WI38 (cell line): Measurements from ENCODE around the gene KRTAP10-8.
"Not testable (repeated sequence)": the region's sequence is repeated elsewhere in the genome, so short reads cannot be mapped to it uniquely, and the experiment has no call there.

Experiments used
- H3K4me3 ChIP-seq: 2 replicates; pipeline ENCODE4 v1.5.1; 2011; ENCODE audit warnings: low read depth, mild to moderate bottlenecking, control low read depth, low read length
- TF ChIP-seq, protein P1 (sequence below): IDR thresholded peaks from 2 replicates; pipeline ENCODE4 v1.5.1; 2012; ENCODE audit warnings: low read depth, mild to moderate bottlenecking, control low read depth, low read length

The KRTAP10-8 gene

DNA sequence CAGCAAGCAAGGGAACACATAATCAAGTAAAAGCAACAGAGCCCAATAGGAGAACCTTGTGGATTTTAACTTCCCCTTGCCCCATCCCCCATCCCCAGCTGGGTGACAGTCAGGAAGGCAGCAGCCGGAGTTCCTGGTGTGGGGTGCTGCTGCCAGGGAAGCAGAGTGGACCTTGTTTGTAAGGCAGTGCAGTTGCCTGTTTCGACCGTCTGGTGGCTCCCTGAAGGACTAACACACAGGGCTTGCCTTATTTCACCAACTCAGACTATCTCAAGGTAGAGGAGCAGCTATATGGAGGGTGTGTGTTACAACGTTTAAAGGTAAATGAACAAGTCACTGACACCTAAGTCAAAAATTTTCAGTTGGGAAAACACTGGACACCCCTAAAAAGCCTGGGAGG is 6.6 kb downstream of the KRTAP10-8 start:
- H3K4me3 ChIP-seq = no peak overlapping the region
- TF ChIP-seq, protein P1, sequence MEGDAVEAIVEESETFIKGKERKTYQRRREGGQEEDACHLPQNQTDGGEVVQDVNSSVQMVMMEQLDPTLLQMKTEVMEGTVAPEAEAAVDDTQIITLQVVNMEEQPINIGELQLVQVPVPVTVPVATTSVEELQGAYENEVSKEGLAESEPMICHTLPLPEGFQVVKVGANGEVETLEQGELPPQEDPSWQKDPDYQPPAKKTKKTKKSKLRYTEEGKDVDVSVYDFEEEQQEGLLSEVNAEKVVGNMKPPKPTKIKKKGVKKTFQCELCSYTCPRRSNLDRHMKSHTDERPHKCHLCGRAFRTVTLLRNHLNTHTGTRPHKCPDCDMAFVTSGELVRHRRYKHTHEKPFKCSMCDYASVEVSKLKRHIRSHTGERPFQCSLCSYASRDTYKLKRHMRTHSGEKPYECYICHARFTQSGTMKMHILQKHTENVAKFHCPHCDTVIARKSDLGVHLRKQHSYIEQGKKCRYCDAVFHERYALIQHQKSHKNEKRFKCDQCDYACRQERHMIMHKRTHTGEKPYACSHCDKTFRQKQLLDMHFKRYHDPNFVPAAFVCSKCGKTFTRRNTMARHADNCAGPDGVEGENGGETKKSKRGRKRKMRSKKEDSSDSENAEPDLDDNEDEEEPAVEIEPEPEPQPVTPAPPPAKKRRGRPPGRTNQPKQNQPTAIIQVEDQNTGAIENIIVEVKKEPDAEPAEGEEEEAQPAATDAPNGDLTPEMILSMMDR = peak; percentile 37

DNA sequence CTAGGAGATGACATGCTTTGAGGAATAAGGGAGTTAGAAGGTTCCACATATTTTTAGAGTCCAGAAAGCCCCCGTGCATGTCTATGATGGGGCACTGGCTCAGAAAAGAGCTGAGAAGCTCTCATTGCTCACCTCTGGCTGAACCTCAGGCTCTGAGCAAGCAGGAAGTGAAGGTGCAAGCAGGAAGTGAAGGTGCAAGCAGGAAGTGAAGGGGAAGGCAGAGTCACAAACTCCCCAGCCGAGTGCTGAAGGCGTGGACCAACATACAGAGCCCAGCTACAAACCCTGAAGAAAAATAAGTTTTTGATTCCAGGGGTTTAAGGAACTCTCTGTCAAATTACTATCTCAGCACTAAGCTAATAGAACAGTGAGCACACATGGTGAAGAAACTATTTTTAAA is 7.0 kb downstream of the KRTAP10-8 start:
- no peak overlapping the region for H3K4me3 ChIP-seq
- TF ChIP-seq, protein P1 = no peak

DNA sequence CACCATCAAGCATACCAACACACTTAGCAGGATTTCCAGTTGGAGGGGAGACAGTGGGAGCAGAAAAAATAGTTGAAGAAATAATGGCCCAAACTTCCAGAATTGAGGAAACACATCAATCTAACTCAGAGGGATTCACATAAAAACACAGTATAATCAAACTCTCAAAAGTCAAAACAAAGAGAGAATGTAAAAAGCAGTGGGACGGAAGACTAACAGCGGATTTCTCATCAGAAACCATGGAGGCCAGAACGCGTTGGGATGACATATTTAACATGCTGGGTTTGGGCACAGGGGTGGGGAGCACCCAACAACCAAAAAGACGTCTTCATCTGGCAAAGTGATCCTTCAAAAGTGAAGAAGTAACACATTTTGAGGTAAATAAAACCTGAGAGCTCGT is 8.0 kb downstream of the KRTAP10-8 start:
- TF ChIP-seq, protein P1 = no peak
- H3K4me3 ChIP-seq = no peak overlapping the region

DNA sequence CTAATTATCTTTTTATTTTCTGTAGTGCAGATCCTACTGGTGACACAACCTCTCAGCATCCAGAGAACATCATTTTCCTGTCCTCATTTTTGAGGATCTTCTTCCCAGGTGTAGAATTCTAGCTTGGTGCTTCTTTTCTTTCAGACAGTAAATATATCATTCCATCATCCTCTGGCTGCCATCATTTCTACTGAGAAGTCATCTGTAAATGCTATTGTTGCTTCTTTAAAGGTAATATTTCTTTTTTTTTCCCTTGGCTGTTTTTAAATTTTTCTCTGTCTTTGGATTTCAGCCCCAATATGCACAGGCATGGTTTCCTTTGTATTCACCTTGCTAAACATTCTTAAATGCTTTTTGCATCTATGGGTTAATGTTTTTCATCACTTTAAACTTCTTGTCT is 11.7 kb downstream of the KRTAP10-8 start:
- TF ChIP-seq, protein P1 = no peak
- H3K4me3 ChIP-seq = no peak overlapping the region

DNA sequence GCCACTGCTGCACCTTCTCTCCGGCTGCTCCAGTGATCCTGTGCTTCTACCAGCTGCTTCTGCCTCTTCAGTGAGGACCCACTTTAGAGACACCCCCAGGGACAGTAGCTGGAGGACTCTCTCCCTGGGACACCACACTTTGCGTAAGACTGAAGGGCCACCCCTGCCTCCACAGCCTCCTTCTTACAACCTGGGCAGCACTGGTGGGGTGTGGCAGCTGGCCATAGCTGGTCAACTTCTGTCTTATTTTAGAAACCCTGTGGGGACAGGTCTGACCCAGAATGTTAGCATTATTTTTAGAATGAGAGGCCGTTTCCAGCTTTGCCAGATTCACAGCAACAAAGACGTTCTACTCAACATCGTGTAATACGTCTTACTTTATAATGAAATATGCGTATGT is 13.9 kb downstream of the KRTAP10-8 start:
- TF ChIP-seq, protein P1 = no peak

DNA sequence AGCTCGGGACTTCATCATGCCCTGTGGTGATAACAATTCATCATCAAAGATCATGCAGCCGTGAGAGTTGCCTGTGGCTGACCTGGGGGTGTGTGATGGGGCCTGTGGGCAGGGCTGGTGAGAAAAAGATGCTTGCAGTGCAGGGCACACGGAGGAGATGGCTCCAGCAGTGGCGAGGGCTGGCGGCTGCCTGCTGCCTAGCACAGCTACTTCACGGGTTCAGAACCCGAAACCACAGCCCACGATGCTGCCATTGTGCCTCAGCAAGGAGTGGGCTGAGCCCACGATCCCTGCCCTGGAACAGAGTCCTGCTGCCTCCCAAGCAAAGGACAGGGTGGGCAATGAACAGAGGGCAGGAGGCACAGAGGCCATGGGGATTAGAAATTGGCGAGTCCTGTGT is 14.4 kb downstream of the KRTAP10-8 start:
- TF ChIP-seq, protein P1 = no peak
- H3K4me3 ChIP-seq = no peak overlapping the region

More for the DNA sequence above, 13.9 kb downstream of the KRTAP10-8 start:
- H3K4me3 ChIP-seq = no peak overlapping the region

DNA sequence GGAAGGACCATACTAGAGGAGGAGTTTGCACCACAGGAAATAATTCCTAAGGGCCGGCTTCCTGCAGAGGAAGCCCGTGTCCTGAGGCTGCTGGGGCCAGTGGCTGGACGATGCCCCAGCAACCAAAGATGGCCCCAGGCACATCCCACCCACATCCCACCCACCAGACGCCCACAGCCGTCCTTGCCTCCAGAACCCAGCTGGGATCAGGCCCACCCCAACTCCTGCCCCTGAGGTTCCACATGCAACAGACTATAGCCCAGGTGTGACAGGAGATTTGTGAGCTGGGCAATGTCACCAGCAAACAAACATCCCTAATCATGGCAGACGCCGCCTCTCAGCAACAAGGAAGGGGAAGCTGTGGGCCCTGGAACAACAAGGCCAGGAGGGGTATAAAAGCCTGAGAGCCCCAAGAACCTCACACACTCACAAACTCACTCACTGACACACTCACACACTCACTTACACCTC is 14.8 kb downstream of the KRTAP10-8 start, which contains the start of gene KRTAP10-9:
Gene KRTAP10-9 (plus strand): TSS at position 421 of the 471 bp plus-strand sequence. CDS start 79 bp downstream, outside the sequence.
- H3K4me3 ChIP-seq = no peak within 1 kb of the TSS
- TF ChIP-seq, protein P1 = no peak

DNA sequence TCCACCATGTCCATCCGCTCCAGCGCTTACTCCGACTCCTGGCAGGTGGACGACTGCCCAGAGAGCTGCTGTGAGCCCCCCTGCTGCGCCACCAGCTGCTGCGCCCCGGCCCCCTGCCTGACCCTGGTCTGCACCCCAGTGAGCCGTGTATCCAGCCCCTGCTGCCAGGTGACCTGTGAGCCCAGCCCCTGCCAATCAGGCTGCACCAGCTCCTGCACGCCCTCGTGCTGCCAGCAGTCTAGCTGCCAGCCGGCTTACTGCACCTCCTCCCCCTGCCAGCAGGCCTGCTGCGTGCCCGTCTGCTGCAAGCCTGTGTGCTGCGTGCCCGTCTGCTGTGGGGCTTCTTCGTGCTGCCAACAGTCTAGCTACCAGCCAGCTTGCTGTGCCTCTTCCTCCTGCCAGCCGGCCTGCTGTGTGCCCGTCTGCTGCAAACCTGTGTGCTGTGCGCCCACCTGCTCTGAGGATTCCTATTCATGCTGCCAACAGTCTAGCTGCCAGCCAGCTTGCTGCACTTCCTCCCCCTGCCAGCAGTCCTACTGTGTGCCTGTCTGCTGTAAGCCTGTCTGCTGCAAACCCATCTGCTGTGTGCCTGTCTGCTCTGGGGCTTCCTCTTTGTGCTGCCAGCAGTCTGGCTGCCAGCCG is 15.4 kb downstream of the KRTAP10-8 start:
- H3K4me3 ChIP-seq = not testable (repeated sequence)

DNA sequence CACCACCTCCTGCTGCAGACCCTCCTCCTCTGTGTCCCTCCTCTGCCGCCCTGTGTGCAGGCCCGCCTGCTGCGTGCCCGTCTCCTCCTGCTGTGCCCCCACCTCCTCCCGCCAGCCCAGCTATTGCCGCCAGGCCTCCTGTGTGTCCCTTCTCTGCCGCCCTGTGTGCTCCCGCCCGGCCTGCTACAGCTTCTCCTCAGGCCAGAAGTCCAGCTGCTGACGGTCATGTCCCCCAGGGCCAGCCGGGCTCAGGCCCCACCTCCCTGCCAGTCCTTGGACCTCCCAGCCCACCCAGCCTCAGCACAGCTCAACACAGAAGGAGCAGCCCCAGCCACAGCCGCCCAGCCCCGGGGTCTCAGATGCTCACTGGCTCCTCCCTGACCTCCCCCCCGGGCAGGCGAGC is 16.0 kb downstream of the KRTAP10-8 start:
- H3K4me3 ChIP-seq = not testable (repeated sequence)
